ENCODE data around the gene SMG6.
"Not testable (repeated sequence)": the region's sequence is repeated elsewhere in the genome, so short reads cannot be mapped to it uniquely, and the experiment has no call there.

SMG6 gene

DNA sequence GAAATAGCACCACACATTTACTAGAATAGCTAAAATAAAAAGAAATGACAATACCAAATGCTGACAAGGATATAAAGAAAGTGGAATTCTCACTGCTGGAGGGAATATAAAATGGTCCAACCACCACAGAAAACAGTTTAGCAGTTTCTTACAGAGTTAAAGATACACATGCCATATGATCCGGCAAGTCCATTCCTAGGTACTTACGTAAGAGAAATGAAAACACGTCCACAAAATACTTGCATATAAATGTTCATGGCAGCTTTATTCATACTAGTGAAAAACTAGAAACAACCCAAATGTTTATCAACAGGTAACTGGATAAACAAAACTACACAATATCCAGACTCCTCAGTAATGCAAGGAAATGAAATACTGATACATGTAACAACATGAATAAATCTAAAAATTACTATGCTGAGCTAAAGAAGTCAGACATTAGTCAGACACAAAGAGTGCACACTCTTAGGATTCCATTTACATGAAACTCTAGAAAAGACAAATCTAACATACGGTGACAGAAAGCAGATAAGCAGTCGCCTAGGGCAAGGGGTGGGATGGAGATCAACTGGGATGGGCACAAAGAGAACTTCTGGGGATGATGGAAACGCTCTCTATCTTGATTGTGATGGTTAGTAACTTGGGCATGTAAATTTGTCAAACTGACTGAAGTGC is 76.4 kb downstream of the SMG6 start:
- DNase-seq: no peak

- no peak for DNase-seq
Observed at GRCh38 chr17:2223617-2223927, 80.0 kb downstream of the SMG6 start.

GRCh38 chr17:2222901-2223616 is 80.5 kb downstream of the SMG6 start:
- peak; percentile 84 for DNase-seq

DNA sequence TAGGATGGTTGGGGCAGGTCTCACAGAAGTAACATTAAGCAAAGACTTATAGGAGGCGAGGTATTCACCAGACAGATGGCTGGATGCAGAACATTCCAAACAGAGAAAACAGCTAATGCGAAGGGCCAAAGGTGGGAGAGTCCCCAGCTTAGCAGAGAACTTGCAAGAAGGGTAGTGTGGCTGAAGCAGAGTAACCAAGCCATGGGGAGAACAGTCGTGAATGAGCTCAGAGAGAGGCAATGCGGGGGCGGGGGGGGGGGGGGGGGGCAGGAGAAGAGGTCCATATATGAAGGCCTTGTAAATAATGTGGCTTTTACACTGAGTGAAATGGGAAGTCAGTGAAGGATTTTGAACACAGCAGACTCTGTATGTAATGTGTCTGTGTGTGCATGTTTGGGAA is 81.3 kb downstream of the SMG6 start:
- DNase-seq: no peak

DNA sequence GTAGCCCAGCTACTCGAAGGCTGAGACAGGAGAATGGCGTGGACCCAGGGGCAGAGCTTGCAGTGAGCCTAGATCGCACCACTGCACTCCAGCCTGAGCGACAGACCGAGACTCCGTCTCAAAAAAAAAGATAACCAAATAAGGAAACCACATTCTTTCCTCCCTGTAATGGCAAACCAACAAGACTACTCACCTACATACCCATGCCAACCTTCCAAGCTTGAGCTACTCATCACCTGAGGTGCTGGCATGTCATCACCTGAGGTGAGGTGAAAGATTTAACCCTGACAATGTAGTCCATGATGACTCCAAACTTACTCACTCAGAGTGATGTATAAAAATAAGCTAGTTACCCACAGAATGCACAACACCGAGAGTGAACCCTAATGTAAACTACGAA is 85.2 kb downstream of the SMG6 start:
- no peak for DNase-seq

DNA sequence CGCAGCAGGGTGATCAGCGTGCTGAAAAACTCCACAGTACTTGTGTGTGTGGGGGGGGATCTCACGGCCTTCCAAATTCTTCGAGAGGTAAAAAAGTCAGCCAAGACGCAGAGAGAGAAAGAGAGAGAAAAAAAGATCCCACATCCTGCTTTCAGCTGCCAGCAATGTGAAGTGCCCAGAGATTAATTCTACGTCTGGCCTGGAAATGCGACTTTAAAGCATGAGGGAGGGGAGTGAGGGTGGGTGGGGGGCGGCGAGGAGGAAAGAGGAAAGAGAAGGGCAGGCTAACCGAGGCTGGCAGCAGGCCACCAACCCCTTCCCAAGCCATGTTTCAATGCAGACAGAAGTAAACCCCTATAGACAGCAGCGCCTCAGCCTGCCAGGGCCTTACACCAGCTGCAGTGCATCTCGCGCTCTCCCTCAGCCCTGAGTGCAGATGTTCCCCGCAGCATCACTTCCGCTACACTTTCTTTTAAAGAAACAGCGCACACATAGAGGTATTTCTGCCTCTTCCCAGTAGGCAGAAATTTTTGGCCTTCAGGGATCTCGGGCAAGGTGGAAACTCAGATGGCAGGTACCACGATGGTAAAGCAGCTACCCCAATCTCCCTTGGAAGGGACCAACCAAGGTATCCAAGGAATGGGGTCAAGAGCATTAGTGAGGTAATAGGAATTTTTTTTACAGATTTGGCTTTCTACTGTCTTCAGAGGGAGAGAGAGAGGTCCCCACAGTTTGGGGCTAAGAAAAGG is 87.8 kb downstream of the SMG6 start:
- DNase-seq: peak; percentile 78

DNA sequence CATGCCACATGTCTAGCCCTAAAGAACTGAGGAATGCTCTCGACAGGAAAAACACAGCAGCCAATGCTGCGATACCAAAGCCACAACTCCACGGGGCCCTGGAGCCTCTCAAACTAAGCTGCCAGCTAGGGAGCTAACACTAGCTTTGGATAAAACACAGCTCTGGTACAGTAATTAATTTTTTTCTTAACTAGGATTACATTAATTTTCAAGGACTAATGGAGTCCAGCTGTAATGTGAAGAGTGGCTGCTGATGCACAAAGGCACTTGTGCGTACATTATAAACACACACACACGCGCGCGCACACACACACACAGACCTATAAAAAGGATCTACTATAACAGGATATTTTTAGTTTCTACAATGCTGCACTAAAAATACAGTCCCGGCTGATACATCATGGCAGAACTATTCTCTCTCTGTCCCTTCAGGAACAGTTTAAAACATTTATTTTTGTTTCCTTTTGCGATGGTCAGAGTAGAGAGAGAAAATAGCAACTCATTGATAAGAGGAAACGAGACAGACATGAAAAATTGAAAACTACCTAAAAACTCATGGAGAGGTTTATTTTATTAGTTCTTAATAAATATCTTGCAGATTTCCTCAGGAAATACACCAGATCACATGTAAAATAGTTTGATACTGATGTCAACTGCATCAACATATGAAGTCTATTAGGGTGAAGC is 88.5 kb downstream of the SMG6 start:
- peak; percentile 19 for DNase-seq

GRCh38 chr17:2214047-2214928 is 89.3 kb downstream of the SMG6 start:
- DNase-seq: no peak

GRCh38 chr17:2213291-2213960 is 90.2 kb downstream of the SMG6 start:
- no peak for DNase-seq

- no peak for DNase-seq
Observed at GRCh38 chr17:2212400-2212981, 91.1 kb downstream of the SMG6 start.

- DNase-seq: no peak
Observed at GRCh38 chr17:2211661-2212399, 91.8 kb downstream of the SMG6 start.

- no peak for DNase-seq
Observed at GRCh38 chr17:2210726-2211125, 92.9 kb downstream of the SMG6 start.

GRCh38 chr17:2207815-2208515 is 95.6 kb downstream of the SMG6 start:
- DNase-seq: no peak

- no peak for DNase-seq
Observed at GRCh38 chr17:2204393-2204792, 99.2 kb downstream of the SMG6 start.

DNA sequence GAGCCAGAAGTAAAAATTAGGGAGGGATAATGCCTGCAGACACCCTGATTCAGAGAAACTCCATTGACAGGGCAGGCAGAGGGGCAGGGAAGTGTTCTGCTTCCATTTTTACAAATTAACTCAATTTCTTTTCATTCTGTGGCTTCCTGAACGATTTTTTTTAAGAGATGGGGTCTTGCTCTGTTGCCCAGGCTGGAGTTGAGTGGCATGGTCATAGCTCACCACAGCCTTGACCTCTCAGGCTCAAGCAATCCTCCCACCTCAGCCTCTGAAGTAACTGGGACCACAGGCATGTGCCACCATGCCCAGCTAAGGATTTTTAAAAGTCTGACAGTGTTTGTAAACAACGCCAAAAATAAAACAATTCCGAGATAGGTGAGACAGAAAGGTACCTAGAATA is 99.8 kb downstream of the SMG6 start:
- DNase-seq: no peak

DNA sequence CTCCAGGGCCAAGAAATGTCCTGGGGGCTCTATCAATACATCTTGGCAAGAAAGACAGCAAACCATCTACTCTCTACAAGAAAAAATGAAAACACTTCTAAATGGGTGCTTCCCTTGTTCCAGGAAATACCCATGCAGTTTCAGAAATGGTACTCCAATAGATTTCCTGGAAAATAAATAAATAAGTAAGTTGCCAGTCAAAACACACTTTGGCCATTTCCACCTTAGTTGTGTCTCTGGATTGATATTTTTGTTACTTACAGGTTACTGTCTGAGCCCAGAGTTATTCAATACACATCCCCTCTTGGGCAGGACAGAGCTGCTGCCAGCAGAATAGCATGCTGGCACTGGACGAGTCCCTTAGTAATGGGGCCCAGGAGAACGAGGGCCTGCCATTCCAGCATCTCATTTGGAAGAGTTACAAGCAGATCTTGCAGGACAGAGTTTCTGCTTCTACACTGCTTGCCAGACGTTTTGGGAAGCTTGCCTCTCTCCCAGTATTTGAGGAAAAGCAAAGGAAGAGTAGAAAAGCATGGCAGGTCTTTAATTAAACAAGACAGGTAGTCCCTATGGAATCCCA is 100.5 kb downstream of the SMG6 start:
- no peak for DNase-seq

- DNase-seq: no peak
Observed at GRCh38 chr17:2202302-2202995, 101.1 kb downstream of the SMG6 start.

- DNase-seq: not testable (repeated sequence)
Observed at GRCh38 chr17:2199386-2199785, 104.2 kb downstream of the SMG6 start.

DNA sequence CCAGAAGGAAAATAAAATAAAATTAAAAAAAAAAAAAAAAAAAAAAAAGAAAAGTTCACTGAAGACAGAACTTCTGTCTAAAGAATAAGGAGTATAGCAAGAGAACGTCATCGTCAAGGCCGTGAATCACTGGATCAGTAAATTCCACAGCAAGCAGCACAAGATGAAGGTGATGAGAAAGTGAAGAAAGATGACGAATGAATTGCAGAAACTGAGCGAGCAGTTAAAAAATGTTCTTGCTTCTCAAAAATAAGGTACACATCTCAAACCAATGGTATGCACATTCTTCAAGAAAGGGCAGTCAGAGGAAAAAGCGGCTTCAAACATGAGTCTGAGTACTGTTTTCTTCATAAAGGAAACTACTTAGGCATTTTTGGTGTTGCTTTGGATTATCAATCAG is 104.7 kb downstream of the SMG6 start:
- DNase-seq: no peak
